GM12874 (cell line): ENCODE measurements around the gene SYT7.

Experiments used
- TF ChIP-seq, protein P1 (sequence below): IDR thresholded peaks from 2 replicates; pipeline ENCODE4 v1.5.1; 2011; ENCODE audit warnings: low read depth, mild to moderate bottlenecking, control low read depth, low read length, moderate library complexity; ENCODE audit not compliant: insufficient read depth

SYT7 gene

DNA sequence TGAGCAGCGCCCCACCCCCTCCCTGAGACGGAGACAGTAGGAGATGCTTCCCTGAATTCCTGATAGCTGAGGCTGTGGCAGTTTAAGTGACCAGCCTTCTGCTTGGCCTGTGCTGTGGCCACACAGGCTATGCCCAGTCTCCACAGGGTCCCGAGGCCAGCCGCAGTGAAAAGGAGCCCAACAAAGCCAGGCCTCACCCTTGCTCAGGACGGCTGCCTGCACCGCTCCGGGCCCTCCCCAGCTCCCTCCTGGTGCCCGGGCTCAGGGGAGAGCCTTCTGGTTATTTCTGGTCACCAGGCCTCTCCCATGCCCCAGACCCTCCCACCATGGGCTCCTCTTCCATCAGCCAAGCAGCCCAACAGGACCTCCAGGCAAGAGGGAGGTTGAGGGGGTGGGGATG is 43.5 kb downstream of the SYT7 start:
- TF ChIP-seq, protein P1, sequence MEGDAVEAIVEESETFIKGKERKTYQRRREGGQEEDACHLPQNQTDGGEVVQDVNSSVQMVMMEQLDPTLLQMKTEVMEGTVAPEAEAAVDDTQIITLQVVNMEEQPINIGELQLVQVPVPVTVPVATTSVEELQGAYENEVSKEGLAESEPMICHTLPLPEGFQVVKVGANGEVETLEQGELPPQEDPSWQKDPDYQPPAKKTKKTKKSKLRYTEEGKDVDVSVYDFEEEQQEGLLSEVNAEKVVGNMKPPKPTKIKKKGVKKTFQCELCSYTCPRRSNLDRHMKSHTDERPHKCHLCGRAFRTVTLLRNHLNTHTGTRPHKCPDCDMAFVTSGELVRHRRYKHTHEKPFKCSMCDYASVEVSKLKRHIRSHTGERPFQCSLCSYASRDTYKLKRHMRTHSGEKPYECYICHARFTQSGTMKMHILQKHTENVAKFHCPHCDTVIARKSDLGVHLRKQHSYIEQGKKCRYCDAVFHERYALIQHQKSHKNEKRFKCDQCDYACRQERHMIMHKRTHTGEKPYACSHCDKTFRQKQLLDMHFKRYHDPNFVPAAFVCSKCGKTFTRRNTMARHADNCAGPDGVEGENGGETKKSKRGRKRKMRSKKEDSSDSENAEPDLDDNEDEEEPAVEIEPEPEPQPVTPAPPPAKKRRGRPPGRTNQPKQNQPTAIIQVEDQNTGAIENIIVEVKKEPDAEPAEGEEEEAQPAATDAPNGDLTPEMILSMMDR, result no peak

DNA sequence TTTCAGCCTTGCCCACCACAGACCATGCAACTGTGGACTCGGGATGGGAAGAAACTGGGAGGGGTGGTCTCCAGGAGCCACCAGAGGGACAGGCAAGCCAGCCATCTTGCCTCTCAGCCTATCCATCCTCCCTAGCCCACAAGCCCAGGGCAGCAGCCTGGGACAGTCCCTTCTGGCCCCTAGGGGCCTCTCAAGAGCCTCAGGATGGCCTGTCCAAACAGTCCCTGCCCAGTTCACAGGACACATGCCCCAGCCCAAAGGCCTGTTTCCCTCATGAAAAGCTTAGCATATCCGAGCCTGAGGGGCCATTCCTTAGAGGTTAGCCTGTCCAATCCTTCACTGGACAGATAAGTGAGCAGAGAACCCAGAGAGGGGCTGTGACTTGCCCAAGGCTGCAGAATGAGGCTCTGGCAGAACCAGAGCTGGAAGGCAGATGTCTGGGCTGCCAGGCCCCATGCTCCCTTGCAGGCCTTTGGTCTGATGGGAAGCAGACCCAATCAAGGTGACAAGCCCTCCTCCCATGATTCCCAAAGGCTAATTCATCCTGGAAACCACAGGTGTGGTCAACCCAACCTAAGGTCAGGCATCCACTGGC is 44.1 kb downstream of the SYT7 start:
- TF ChIP-seq, protein P1, result no peak

DNA sequence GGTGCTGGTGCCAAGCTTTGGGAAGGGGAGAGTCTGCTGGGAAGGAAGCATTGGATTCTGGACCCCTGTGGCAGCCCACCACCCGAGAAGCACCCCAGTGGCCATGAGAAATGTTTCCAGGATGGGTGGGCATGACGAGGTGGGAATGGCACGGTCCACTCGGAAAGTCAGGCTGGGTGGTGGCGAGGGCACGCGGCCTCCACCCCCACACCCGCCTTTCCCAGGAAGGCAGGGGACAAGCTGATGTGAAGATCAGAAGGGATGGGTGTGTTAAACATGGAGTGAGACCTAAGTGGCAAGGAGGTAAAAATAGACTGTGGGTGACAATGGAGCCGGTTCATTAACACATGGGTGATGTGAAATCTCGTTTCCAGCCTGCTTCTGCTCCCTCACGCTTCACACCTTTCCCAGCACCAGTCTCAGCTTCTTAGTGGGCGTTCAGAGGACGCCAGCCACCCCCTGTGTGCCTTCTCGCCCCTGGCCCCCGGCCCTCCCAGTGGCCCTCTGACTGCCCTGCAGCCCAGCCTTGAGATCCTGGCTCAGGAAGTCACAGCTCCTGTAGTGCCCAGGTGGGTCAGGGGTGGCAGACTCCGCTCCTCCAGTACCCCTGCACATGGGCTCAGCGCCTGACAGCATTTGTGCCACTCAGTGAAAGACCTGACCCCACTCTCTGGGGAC is 44.7 kb downstream of the SYT7 start:
- TF ChIP-seq, protein P1, result no peak

DNA sequence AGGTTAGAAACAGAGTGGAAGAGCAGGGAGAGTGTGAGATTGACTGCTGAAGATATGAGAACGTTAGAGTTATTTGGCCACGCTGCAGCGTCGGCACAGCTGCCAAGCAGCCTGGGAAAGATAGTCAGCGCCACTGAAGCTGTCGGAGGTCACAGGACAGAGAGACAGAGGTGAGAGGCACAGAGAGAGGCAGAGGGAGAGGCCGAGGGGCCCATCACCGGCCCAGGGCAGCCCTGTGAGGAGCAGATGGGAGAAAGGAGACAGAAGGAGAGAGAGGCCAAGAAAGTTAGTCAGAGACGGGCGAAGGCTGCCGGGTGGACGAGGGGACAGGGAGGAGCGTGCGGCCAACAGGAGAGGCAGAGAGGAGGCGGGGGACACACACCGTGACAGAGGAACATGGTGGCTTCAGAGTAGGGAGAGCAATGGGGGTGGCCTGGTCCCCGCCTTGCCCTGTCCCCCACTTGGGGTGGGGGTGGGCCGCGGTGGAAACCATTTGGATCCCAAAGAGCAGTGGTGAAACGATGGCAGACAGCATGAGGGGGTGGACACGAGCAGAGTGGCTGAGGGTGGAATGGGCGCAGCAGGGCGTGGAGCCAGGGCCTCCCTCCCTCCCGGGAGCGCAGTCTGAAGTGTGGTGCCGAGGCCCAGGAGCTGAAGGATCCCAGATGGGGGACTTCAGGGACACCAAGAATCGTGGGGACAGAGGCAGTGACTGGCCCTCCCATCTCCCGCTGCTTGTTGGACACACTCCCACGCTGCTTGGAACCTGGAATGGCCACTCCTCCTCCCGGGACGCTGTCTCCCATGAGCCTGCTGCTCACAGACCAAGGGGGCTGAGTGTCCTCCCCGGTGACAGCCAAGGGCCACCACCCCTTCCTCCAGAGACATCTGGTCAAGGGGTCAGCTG is 45.7 kb downstream of the SYT7 start:
- TF ChIP-seq, protein P1, result no peak

DNA sequence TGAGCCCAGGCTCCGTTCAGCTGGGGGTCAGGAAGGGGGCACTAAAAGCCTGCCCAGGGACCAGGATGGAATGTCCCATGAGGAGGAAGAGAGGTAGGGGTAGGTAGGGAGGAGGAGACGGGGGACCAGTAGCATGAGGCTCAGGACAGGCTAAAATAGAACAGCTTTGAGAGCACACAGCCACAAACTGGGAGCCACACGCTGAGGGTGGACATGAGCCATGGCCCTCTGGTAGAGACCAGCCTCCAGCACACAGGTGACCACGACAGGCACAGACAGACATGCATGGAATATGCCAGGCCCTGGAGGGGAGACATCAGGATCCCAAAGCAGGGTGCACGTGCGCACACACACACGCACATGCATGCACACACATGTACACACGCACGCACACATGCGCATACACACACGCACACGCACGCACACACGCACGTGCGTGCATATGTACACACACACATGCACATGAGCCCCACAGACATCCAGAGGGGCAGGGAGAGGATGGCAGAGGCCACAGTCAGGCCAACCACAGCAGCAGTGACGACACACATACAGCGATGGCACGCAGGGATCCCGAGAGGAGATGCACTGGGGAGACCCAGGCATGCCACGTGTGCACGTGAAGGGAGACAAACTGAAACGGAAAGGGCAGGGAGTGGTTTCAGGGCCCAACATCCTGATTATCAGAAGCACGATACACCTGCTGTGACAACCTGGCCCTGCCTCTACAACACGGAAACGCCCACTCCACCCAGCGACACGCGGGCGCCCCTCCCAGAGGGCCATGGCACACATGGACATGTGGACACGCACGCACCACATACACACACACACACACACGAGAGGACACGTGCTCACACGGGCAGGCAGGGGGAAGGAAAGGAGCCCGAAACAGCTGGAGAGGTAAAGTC is 46.6 kb downstream of the SYT7 start:
- TF ChIP-seq, protein P1, result no peak

DNA sequence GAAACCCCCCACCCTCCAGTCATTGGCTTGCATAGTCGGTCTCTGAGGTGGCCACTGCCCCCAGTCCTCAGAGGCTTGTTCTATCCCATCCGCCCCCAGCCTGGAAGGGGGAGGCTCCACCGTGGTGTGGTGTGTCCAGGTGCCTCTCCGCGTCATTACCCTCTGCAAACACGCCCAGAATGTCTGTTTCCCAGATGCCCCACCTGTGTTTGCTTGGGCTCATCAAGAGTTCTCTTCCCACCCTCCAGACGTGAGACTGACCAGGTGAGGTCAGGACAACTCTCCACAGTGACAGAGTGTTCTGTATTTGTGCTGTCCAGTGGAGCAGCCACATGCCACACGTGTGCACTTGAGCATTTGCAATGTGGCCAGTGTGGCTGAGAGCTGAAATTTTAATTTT is 47.5 kb downstream of the SYT7 start:
- TF ChIP-seq, protein P1, result no peak
